HEK293 (cell line): Measurements from ENCODE around the gene DCT.

Source experiments
- BCL11B ChIP-seq: fragments of 450-650 bp; formaldehyde crosslinking; IDR thresholded peaks from 2 replicates; pipeline ENCODE4 v1.5.1; 2016; ENCODE audit warnings: low read depth, missing biosample characterization, missing genetic modification characterization
- CTCF ChIP-seq: fragments of 450-650 bp; formaldehyde crosslinking; IDR thresholded peaks from 2 replicates; pipeline ENCODE4 v1.5.1; 2016; ENCODE audit warnings: missing biosample characterization, missing genetic modification characterization
- GLI4 ChIP-seq: fragments of 450-650 bp; formaldehyde crosslinking; IDR thresholded peaks from 2 replicates; pipeline ENCODE4 v1.5.1; 2016; ENCODE audit warnings: missing biosample characterization, missing genetic modification characterization
- GLIS2 ChIP-seq: fragments of 450-650 bp; formaldehyde crosslinking; IDR thresholded peaks from 2 replicates; pipeline ENCODE4 v1.5.1; 2016; ENCODE audit warnings: missing biosample characterization, missing genetic modification characterization
- HOXD13 ChIP-seq: sonication (generic); formaldehyde crosslinking; IDR thresholded peaks from 2 replicates; pipeline ENCODE4 v1.8.0; 2022; ENCODE audit warnings: missing genetic modification reagents, borderline replicate concordance
- TCF7L2 ChIP-seq: IDR thresholded peaks from 2 replicates; pipeline ENCODE4 v1.6.1; 2011; ENCODE audit warnings: low read depth, mild to moderate bottlenecking, inconsistent platforms, low read length, moderate library complexity, borderline replicate concordance
- ZBTB17 ChIP-seq: fragments of 450-650 bp; formaldehyde crosslinking; IDR thresholded peaks from 2 replicates; pipeline ENCODE4 v1.5.1; 2016; ENCODE audit warnings: missing biosample characterization, missing genetic modification characterization
- ZFP69B ChIP-seq: fragments of 450-650 bp; formaldehyde crosslinking; IDR thresholded peaks from 2 replicates; pipeline ENCODE4 v1.5.1; 2016; ENCODE audit warnings: missing biosample characterization, missing genetic modification characterization
- ZNF664 ChIP-seq: fragments of 450-650 bp; formaldehyde crosslinking; IDR thresholded peaks from 2 replicates; pipeline ENCODE4 v1.5.1; 2016; ENCODE audit warnings: missing biosample characterization, missing genetic modification characterization

GRCh38 chr13:94495806-94496205, 16.3 kb upstream of the DCT start:
- TF ChIP-seq ZFP69B (no peak), GLI4 (no peak), CTCF (tag by site-specific recombination) (no peak), GLIS2 (tag by site-specific recombination) (no peak), ZNF664 (tag by site-specific recombination) (no peak), ZBTB17 (no peak), TCF7L2 (no peak), HOXD13 (CRISPR knock-in tag) (no peak), BCL11B (tag by site-specific recombination) (no peak)
